Lung (tissue), 12 donors: ENCODE data around the gene CYB561A3. TPM values are rescaled to one million over a fixed set of nuclear protein-coding genes. Genes with fewer than 3 reads are reported as not detected.

Experiments used
- ATAC-seq: fragments of 200-7000 bp; cut with Tn5 transposase; one replicate; pipeline ENCODE4 v1.9.1; 2020; ENCODE audit warnings: moderate number of reproducible peaks; ENCODE audit not compliant: insufficient read depth, low FRiP score
- DNase-seq, 3 donors: peaks; one replicate each; pipeline ENCODE4 v3.0.0-alpha.2; 2013 to 2017
- H3K27ac ChIP-seq, 2 donors: one replicate each; pipeline ENCODE4 v1.5.1; 2013; ENCODE audit warnings: mild to moderate bottlenecking in 2 of 2, moderate library complexity in 2 of 2, control low read depth in 1 of 2, inconsistent platforms in 1 of 2, low read depth in 1 of 2, low read length in 1 of 2
- H3K27me3 ChIP-seq, 3 donors: one replicate each; pipeline ENCODE4 v1.5.1; 2013; ENCODE audit warnings: low read length in 2 of 3; ENCODE audit not compliant: control insufficient read depth in 3 of 3, insufficient read depth in 3 of 3
- H3K36me3 ChIP-seq, 4 donors: one replicate each; pipeline ENCODE4 v1.5.1; 2013; ENCODE audit warnings: low read length in 4 of 4, mild to moderate bottlenecking in 1 of 4, moderate library complexity in 1 of 4; ENCODE audit not compliant: control insufficient read depth in 4 of 4, insufficient read depth in 4 of 4
- H3K4me1 ChIP-seq, 5 donors: one replicate each; pipeline ENCODE4 v1.5.1; 2013; ENCODE audit warnings: low read length in 5 of 5, mild to moderate bottlenecking in 2 of 5, moderate library complexity in 1 of 5; ENCODE audit not compliant: control insufficient read depth in 5 of 5, insufficient read depth in 5 of 5
- H3K4me3 ChIP-seq: one replicate; pipeline ENCODE4 v1.5.1; 2013; ENCODE audit warnings: mild to moderate bottlenecking, control low read depth, moderate library complexity
- H3K9ac ChIP-seq, 2 donors: one replicate each; pipeline ENCODE4 v1.5.1; 2013; ENCODE audit warnings: low read length in 2 of 2, control low read depth in 1 of 2; ENCODE audit not compliant: insufficient read depth in 1 of 2
- H3K9me3 ChIP-seq, 4 donors: one replicate each; pipeline ENCODE4 v1.5.1; 2013; ENCODE audit warnings: low read length in 3 of 4, mild to moderate bottlenecking in 1 of 4, moderate library complexity in 1 of 4; ENCODE audit not compliant: control insufficient read depth in 4 of 4, insufficient read depth in 3 of 4
- CTCF ChIP-seq: IDR thresholded peaks from 2 replicates; pipeline ENCODE4 v1.5.1; 2012; ENCODE audit warnings: mild to moderate bottlenecking; ENCODE audit errors: control extremely low read depth, extremely low read depth
- WGBS, 2 donors: extraction: QIAGEN DNeasy Blood & Tissue Kit; methylation state at CpG; one replicate each; pipeline ENCODE4 v1.1.7; 2013; 5-methylcytosine and 5-hydroxymethylcytosine counted together
- polyA plus RNA-seq, 2 donors: library from polyadenylated mRNA; stranded (reverse); fragments of 200-250 nt; gene quantifications; one replicate each; pipeline ENCODE4 v1.2.1, GENCODE V29; 2013
- total RNA-seq, 2 donors: library from RNA; depleted of rRNA in 1 of 2; stranded (reverse); fragments of >200 nt in 1 of 2; gene quantifications; one replicate each; pipeline ENCODE4 v1.2.1, GENCODE V29; 2014 to 2021
- donor health status: control.
- donor health status: control.
- donor health status: Bipolar disorder and iron deficiency.
- donor health status: healthy.
- donor health status: DM: yes; HTN: yes; CAD: no.

The CYB561A3 gene
- total and polyA plus RNA-seq, 4 donors: 20.8 to 51.3 (median 36.4) TPM

DNA sequence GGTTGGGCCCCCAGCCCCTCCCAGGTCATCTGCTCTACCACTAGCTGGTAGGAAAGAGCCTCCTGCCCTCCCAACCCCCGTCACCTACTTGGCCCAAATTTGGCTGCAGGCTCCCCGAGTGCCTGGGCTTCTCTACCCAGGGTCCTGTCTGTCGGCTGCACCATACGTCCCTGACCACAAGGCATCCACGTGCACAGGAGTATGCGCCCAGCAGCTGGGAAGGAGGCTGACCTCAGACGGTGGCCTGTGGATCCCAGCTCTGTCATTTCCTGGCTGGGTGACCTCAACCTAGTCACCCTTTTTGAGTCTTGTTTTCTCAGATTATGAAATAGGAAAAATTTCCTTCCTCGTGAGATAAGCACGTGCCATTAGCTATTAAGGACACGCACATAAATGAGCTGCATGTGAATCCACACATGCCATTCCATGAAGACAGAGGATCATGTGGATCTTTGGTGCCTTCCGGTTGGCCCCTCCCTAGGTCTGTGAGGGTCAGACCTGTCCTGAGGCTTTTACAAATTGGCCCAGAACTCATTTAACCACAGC lies 13.7 kb downstream of the CYB561A3 start:
- Histone ChIP-seq H3K36me3 (peaks cover 0 to 45% (median 14%) of the 10 kb centered on the region in 4 donors), H3K9me3 (no peaks in the 10 kb centered on the region), H3K4me3 (no peak overlapping the region), H3K9ac (no peak overlapping the region), H3K4me1 (no peaks in the 10 kb centered on the region), H3K27me3 (no peaks in the 10 kb centered on the region), H3K27ac (no peak overlapping the region)
- 48 to 58% methylated on average over 11 of the region's 11 CpGs for WGBS, 2 donors
- ATAC-seq (no peak), DNase-seq (no peak)
- no peak for TF ChIP-seq CTCF

GRCh38 chr11:61345954-61346843 lies 15.5 kb downstream of the CYB561A3 start:
- ATAC-seq: no peak
- peak overlapping the region in 1 of 2 donors; percentile 11 for H3K9ac ChIP-seq
- H3K9me3 ChIP-seq: no peaks in the 10 kb centered on the region
- no peaks in the 10 kb centered on the region for H3K4me1 ChIP-seq
- TF ChIP-seq CTCF: no peak
- no peak overlapping the region for H3K4me3 ChIP-seq
- H3K27me3 ChIP-seq: no peaks in the 10 kb centered on the region
- peak overlapping the region in 1 of 2 donors; percentile 28 for H3K27ac ChIP-seq
- WGBS, 2 donors: 74 to 80% methylated on average over 14 of the region's 14 CpGs
- peaks cover 0 to 43% (median 7%) of the 10 kb centered on the region in 4 donors for H3K36me3 ChIP-seq
- DNase-seq: no peak

- Histone ChIP-seq H3K27me3 (no peaks in the 10 kb centered on the region), H3K27ac (peak overlapping the region in 1 of 2 donors; percentile 55), H3K9me3 (no peaks in the 10 kb centered on the region), H3K4me1 (no peaks in the 10 kb centered on the region), H3K4me3 (no peak overlapping the region), H3K9ac (no peak overlapping the region), H3K36me3 (peaks cover 0 to 34% (median 7%) of the 10 kb centered on the region in 4 donors)
- DNase-seq (peak in 1 of 3 donors; percentile 28), ATAC-seq (no peak)
- 66 to 72% methylated on average over 3 to 4 of the region's 4 CpGs for WGBS, 2 donors
- no peak for TF ChIP-seq CTCF
Measured at GRCh38 chr11:61345170-61345610, 16.5 kb downstream of the CYB561A3 start.
